IMR-90 (cell line): ENCODE data around the gene CMTM8. TPM values are rescaled to one million over a fixed set of nuclear protein-coding genes. Genes with fewer than 3 reads are reported as not detected.

Source experiments
- ATAC-seq: fragments of 200-7000 bp; cut with Tn5 transposase; 2 replicates; pipeline ENCODE4 v1.9.1; 2020; ENCODE audit warnings: low read depth, mild to moderate bottlenecking, moderate library complexity
- BruUV-seq: library from RNA; stranded (reverse); fragments of 400-500 nt; replicated peaks from 2 replicates; lab custom pipeline; 2021; lab: Mats Ljungman, UMichigan
- CTCF ChIA-PET: fragments of 300-600 bp; formaldehyde crosslinking; extraction: SDS; loops from one replicate; lab custom pipeline; 2021; ENCODE audit warnings: antibody characterized with exemption; lab: Yijun Ruan, JAX
- POLR2A ChIA-PET: fragments of 300-600 bp; sonication (Branson Sonifier 250); formaldehyde crosslinking; loops from one replicate; lab custom pipeline; 2022; ENCODE audit warnings: antibody characterized with exemption; ENCODE audit not compliant: unreplicated experiment; lab: Charles Lee
- DNase-seq: peaks from one replicate; pipeline ENCODE4 v3.0.0; 2013
- H2AFZ ChIP-seq: replicated peaks from 2 replicates; pipeline ENCODE3; 2013; ENCODE audit warnings: low read length, mild to moderate bottlenecking; ENCODE audit not compliant: poor library complexity
- H2AK5ac ChIP-seq: 2 replicates; pipeline ENCODE4 v1.6.1; 2013; ENCODE audit warnings: low read depth, low read length, inconsistent platforms
- H2AK9ac ChIP-seq: replicated peaks from 2 replicates; pipeline ENCODE3; 2013; ENCODE audit warnings: mild to moderate bottlenecking, low read depth, low read length, moderate library complexity; ENCODE audit not compliant: poor library complexity
- H2BK120ac ChIP-seq: 2 replicates; pipeline ENCODE4 v1.6.1; 2013; ENCODE audit warnings: low read depth, low read length, inconsistent platforms
- H2BK15ac ChIP-seq: 3 replicates; pipeline ENCODE4 v1.6.1; 2013; ENCODE audit warnings: low read depth, low read length, inconsistent platforms
- H2BK20ac ChIP-seq: 2 replicates; pipeline ENCODE4 v1.6.1; 2013; ENCODE audit warnings: low read depth, mild to moderate bottlenecking, inconsistent platforms, low read length, moderate library complexity
- H2BK5ac ChIP-seq: 2 replicates; pipeline ENCODE4 v1.6.1; 2013; ENCODE audit warnings: mild to moderate bottlenecking, low read depth, low read length, inconsistent platforms; ENCODE audit not compliant: poor library complexity, severe bottlenecking
- H3K14ac ChIP-seq: replicated peaks from 2 replicates; pipeline ENCODE4 v1.6.1; 2013; ENCODE audit warnings: low read depth, low read length, inconsistent platforms
- H3K18ac ChIP-seq: 2 replicates; pipeline ENCODE4 v1.6.1; 2013; ENCODE audit warnings: low read depth, low read length, control low read depth
- H3K23ac ChIP-seq: 2 replicates; pipeline ENCODE4 v1.6.1; 2013; ENCODE audit warnings: low read depth, low read length, inconsistent platforms
- H3K27ac ChIP-seq: 2 replicates; pipeline ENCODE4 v1.5.1; 2013; ENCODE audit warnings: mild to moderate bottlenecking, control low read depth, low read length; ENCODE audit not compliant: insufficient read depth
- H3K27me3 ChIP-seq: 2 replicates; pipeline ENCODE4 v1.6.1; 2013; ENCODE audit warnings: low read length; ENCODE audit not compliant: control insufficient read depth, insufficient read depth
- H3K36me3 ChIP-seq: 2 replicates; pipeline ENCODE4 v1.6.1; 2013; ENCODE audit warnings: low read length, mixed read lengths; ENCODE audit not compliant: control insufficient read depth, insufficient read depth
- H3K4ac ChIP-seq: 2 replicates; pipeline ENCODE4 v1.6.1; 2013; ENCODE audit warnings: low read depth, low read length, inconsistent platforms
- H3K4me1 ChIP-seq: 2 replicates; pipeline ENCODE4 v1.6.1; 2013; ENCODE audit warnings: low read length, mixed read lengths; ENCODE audit not compliant: control insufficient read depth, insufficient read depth
- H3K4me2 ChIP-seq: 2 replicates; pipeline ENCODE4 v1.6.1; 2013; ENCODE audit warnings: low read depth, mild to moderate bottlenecking, control low read depth, low read length, moderate library complexity
- H3K4me3 ChIP-seq: 2 replicates; pipeline ENCODE4 v1.5.1; 2013; ENCODE audit warnings: low read depth, mild to moderate bottlenecking, control low read depth, low read length, moderate library complexity; ENCODE audit not compliant: insufficient read depth
- H3K56ac ChIP-seq: 2 replicates; pipeline ENCODE4 v1.6.1; 2013; ENCODE audit warnings: low read length, inconsistent platforms; ENCODE audit not compliant: insufficient read depth; ENCODE audit errors: extremely low read depth
- H3K79me1 ChIP-seq, 2 experiments: 2 replicates each; pipeline ENCODE4 v1.6.1; 2013; ENCODE audit warnings: low read length in 2 of 2, inconsistent platforms in 1 of 2, low read depth in 1 of 2
- H3K9ac ChIP-seq: 2 replicates; pipeline ENCODE4 v1.6.1; 2013; ENCODE audit warnings: low read depth, low read length, control low read depth
- H3K9me1 ChIP-seq: 2 replicates; pipeline ENCODE4 v1.6.1; 2013; ENCODE audit warnings: low read length, inconsistent platforms; ENCODE audit not compliant: insufficient read depth
- H3K9me3 ChIP-seq: 2 replicates; pipeline ENCODE4 v1.6.1; 2013; ENCODE audit warnings: low read length; ENCODE audit not compliant: control insufficient read depth, insufficient read depth
- H4K20me1 ChIP-seq: 2 replicates; pipeline ENCODE4 v1.6.1; 2013; ENCODE audit warnings: low read length, inconsistent platforms; ENCODE audit not compliant: insufficient read depth
- H4K5ac ChIP-seq: 2 replicates; pipeline ENCODE4 v1.6.1; 2013; ENCODE audit warnings: mild to moderate bottlenecking, low read depth, low read length, control low read depth
- H4K8ac ChIP-seq, 2 experiments: 2 replicates each; pipeline ENCODE4 v1.6.1; 2013; ENCODE audit warnings: low read depth in 2 of 2, low read length in 2 of 2, control low read depth in 1 of 2, inconsistent platforms in 1 of 2
- H4K91ac ChIP-seq: 2 replicates; pipeline ENCODE4 v1.6.1; 2013; ENCODE audit warnings: low read depth, low read length, inconsistent platforms; ENCODE audit not compliant: insufficient read depth
- BHLHE40 ChIP-seq: fragments of 150-350 bp; IDR thresholded peaks from 2 replicates; pipeline ENCODE4 v1.6.1; 2016; ENCODE audit warnings: mild to moderate bottlenecking, low read depth, low read length
- CEBPB ChIP-seq: IDR thresholded peaks from 2 replicates; pipeline ENCODE4 v1.6.1; 2012; ENCODE audit warnings: low read depth, low read length, improper control_type of control experiment
- CHD1 ChIP-seq: IDR thresholded peaks from 2 replicates; pipeline ENCODE4 v1.6.1; 2012; ENCODE audit warnings: low read depth, low read length, improper control_type of control experiment
- FOS ChIP-seq: fragments of 150-350 bp; IDR thresholded peaks from 2 replicates; pipeline ENCODE4 v1.6.1; 2016; ENCODE audit warnings: low read depth, low read length
- MAFK ChIP-seq: IDR thresholded peaks from 2 replicates; pipeline ENCODE4 v1.6.1; 2012; ENCODE audit warnings: low read depth, low read length, improper control_type of control experiment
- MAZ ChIP-seq: IDR thresholded peaks from 2 replicates; pipeline ENCODE4 v1.6.1; 2012; ENCODE audit warnings: low read depth, mild to moderate bottlenecking, low read length, improper control_type of control experiment, moderate library complexity, borderline replicate concordance
- MXI1 ChIP-seq: IDR thresholded peaks from 2 replicates; pipeline ENCODE4 v1.6.1; 2012; ENCODE audit warnings: low read depth, mild to moderate bottlenecking, low read length, moderate library complexity, borderline replicate concordance
- NFE2L2 ChIP-seq: fragments of 150-350 bp; IDR thresholded peaks from 2 replicates; pipeline ENCODE4 v1.6.1; 2016; ENCODE audit warnings: low read depth, mild to moderate bottlenecking, low read length
- POLR2A ChIP-seq: IDR thresholded peaks from 2 replicates; pipeline ENCODE4 v1.6.1; 2012; ENCODE audit warnings: mild to moderate bottlenecking, low read depth, low read length
- RAD21 ChIP-seq: IDR thresholded peaks from 2 replicates; pipeline ENCODE4 v1.6.1; 2012; ENCODE audit warnings: low read length, improper control_type of control experiment
- RCOR1 ChIP-seq: IDR thresholded peaks from 2 replicates; pipeline ENCODE4 v1.6.1; 2012; ENCODE audit warnings: mild to moderate bottlenecking, low read length, improper control_type of control experiment; ENCODE audit not compliant: insufficient replicate concordance
- RFX5 ChIP-seq: IDR thresholded peaks from 2 replicates; pipeline ENCODE4 v1.8.0; 2012; ENCODE audit warnings: low read depth, mild to moderate bottlenecking, low read length, moderate library complexity
- SMC3 ChIP-seq: fragments of 150-350 bp; IDR thresholded peaks from 2 replicates; pipeline ENCODE4 v1.6.1; 2016; ENCODE audit warnings: low read depth, mild to moderate bottlenecking, antibody characterized with exemption, low read length, moderate library complexity
- WGBS, 2 experiments: methylation state at CpG; one replicate each; pipeline versions ENCODE4 v1.1.5 to v1.1.7; 2013; ENCODE audit warnings: missing lambda C conversion rate in 2 of 2; ENCODE audit not compliant: insufficient read length in 1 of 2; ENCODE audit errors: extremely low coverage in 2 of 2; 5-methylcytosine and 5-hydroxymethylcytosine counted together
- dilution Hi-C: fragments of 300-500 bp; cut with HindIII; formaldehyde crosslinking; loops from one replicate; pipeline ENCODE4 v1.14.3; 2018; ENCODE audit warnings: low sequenced_read_pairs; ENCODE audit not compliant: unreplicated experiment
- in situ Hi-C: fragments of 300-500 bp; cut with MboI; formaldehyde crosslinking; loops from 3 replicates; pipeline ENCODE4 v1.14.3; 2019; ENCODE audit warnings: low sequenced_read_pairs, inconsistent platforms, mixed read lengths
- intact Hi-C: fragments of 100-400 bp; cut with micrococcal nuclease; formaldehyde crosslinking; loops from 2 replicates; pipeline ENCODE4 v1.10.0; 2022
- polyA plus RNA-seq, 3 experiments: library from polyadenylated mRNA; depleted of rRNA; stranded (reverse); fragments of >200 nt; gene quantifications; 2 replicates each; pipeline ENCODE4 v1.2.3, GENCODE V29; 2012; ENCODE audit warnings: low replicate concordance in 1 of 3
- total RNA-seq: library from RNA; depleted of rRNA; stranded (reverse); fragments of >200 nt; gene quantifications from 2 replicates; pipeline ENCODE4 v1.2.3, GENCODE V29; 2012
- TF ChIP-seq, protein P1 (sequence below): conservative IDR thresholded peaks from 2 replicates; pipeline ENCODE4 v1.5.1; 2012; ENCODE audit warnings: mild to moderate bottlenecking, low read depth, low read length, improper control_type of control experiment
- TF ChIP-seq, protein P2 (sequence below): fragments of 150-350 bp; IDR thresholded peaks from 2 replicates; pipeline ENCODE4 v1.6.1; 2017; ENCODE audit warnings: mild to moderate bottlenecking, antibody characterized with exemption, low read length, low read depth
- TF ChIP-seq, protein P3 (sequence below): fragments of 150-350 bp; IDR thresholded peaks from 2 replicates; pipeline ENCODE4 v1.6.1; 2016; ENCODE audit warnings: low read depth, mild to moderate bottlenecking, low read length, moderate library complexity, borderline replicate concordance

Gene CMTM8
- total and polyA plus RNA-seq, 2 of the 4 experiments (the other 2 are of a cell fraction) = 0.15 TPM; not detected in 1

GRCh38 chr3:32397941-32398340 is 159.5 kb downstream of the CMTM8 start:
- H3K79me1 ChIP-seq = peaks cover 29 to 57% of the 10 kb centered on the region in 2 experiments
- ATAC-seq (no peak), DNase-seq (no peak)
- H2BK20ac ChIP-seq = no peak overlapping the region
- H2AK9ac ChIP-seq = no peak overlapping the region
- H4K20me1 ChIP-seq = no peaks in the 10 kb centered on the region
- H3K4me1 ChIP-seq = peaks cover 3% of the 10 kb centered on the region
- no peak overlapping the region for H2AK5ac ChIP-seq
- no peaks in the 10 kb centered on the region for H3K27me3 ChIP-seq
- H3K14ac ChIP-seq = no peak overlapping the region
- H3K4me2 ChIP-seq = no peak overlapping the region
- H3K56ac ChIP-seq = no peak overlapping the region
- no peak overlapping the region for H2BK120ac ChIP-seq
- H4K8ac ChIP-seq = no peak overlapping the region
- H2AFZ ChIP-seq = no peak overlapping the region
- H3K23ac ChIP-seq = no peak overlapping the region
- POLR2A ChIA-PET = no interaction called here
- dilution Hi-C loops = no loop called here
- H3K36me3 ChIP-seq = no peaks in the 10 kb centered on the region
- H2BK5ac ChIP-seq = no peak overlapping the region
- H3K27ac ChIP-seq = no peak overlapping the region
- H3K9me3 ChIP-seq = no peaks in the 10 kb centered on the region
- intact Hi-C loops = no loop called here
- no TSS peak for BruUV-seq
- H4K5ac ChIP-seq = no peak overlapping the region
- in situ Hi-C loops = loop anchor here (25.0 kb wide), 1 partner anchor 264 kb away; no protein-coding TSS in a partner anchor
- H3K9ac ChIP-seq = no peak overlapping the region
- no peak overlapping the region for H2BK15ac ChIP-seq
- CTCF ChIA-PET = no interaction called here
- H3K4ac ChIP-seq = no peak overlapping the region
- WGBS, 2 experiments = 100% methylated on average over 1 of the region's 2 CpGs; no CpG with 5 or more reads in 1 of the 2 experiments
- no peak overlapping the region for H3K4me3 ChIP-seq
- no peak overlapping the region for H4K91ac ChIP-seq
- TF ChIP-seq RAD21 (no peak), MAZ (no peak), SMC3 (no peak), MXI1 (no peak), NFE2L2 (no peak), FOS (no peak), CEBPB (no peak), MAFK (no peak), RCOR1 (no peak), RFX5 (no peak), BHLHE40 (no peak), CHD1 (no peak), POLR2A (no peak)
- TF ChIP-seq, protein P1, sequence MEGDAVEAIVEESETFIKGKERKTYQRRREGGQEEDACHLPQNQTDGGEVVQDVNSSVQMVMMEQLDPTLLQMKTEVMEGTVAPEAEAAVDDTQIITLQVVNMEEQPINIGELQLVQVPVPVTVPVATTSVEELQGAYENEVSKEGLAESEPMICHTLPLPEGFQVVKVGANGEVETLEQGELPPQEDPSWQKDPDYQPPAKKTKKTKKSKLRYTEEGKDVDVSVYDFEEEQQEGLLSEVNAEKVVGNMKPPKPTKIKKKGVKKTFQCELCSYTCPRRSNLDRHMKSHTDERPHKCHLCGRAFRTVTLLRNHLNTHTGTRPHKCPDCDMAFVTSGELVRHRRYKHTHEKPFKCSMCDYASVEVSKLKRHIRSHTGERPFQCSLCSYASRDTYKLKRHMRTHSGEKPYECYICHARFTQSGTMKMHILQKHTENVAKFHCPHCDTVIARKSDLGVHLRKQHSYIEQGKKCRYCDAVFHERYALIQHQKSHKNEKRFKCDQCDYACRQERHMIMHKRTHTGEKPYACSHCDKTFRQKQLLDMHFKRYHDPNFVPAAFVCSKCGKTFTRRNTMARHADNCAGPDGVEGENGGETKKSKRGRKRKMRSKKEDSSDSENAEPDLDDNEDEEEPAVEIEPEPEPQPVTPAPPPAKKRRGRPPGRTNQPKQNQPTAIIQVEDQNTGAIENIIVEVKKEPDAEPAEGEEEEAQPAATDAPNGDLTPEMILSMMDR = no peak
- TF ChIP-seq, protein P2, sequence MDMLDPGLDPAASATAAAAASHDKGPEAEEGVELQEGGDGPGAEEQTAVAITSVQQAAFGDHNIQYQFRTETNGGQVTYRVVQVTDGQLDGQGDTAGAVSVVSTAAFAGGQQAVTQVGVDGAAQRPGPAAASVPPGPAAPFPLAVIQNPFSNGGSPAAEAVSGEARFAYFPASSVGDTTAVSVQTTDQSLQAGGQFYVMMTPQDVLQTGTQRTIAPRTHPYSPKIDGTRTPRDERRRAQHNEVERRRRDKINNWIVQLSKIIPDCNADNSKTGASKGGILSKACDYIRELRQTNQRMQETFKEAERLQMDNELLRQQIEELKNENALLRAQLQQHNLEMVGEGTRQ = no peak
- TF ChIP-seq, protein P3, sequence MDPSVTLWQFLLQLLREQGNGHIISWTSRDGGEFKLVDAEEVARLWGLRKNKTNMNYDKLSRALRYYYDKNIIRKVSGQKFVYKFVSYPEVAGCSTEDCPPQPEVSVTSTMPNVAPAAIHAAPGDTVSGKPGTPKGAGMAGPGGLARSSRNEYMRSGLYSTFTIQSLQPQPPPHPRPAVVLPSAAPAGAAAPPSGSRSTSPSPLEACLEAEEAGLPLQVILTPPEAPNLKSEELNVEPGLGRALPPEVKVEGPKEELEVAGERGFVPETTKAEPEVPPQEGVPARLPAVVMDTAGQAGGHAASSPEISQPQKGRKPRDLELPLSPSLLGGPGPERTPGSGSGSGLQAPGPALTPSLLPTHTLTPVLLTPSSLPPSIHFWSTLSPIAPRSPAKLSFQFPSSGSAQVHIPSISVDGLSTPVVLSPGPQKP = no peak
- peaks cover 2% of the 10 kb centered on the region for H3K9me1 ChIP-seq
- H3K18ac ChIP-seq = no peak overlapping the region
